SU-DHL-6 (cell line): Measurements from ENCODE around the gene NTRK2.

ENCODE experiments used
- H2AFZ ChIP-seq: fragments of 200-600 bp; sonication (generic); 2 replicates; pipeline ENCODE4 v1.6.1; 2014; ENCODE audit warnings: low read depth, mild to moderate bottlenecking, moderate library complexity, mixed read lengths, antibody characterized with exemption, low read length; ENCODE audit not compliant: severe bottlenecking
- H3F3A ChIP-seq: fragments of 200-600 bp; shearing (Covaris generic); 2 replicates; pipeline ENCODE4 v1.6.0; 2016; ENCODE audit warnings: antibody characterized with exemption, mild to moderate bottlenecking; ENCODE audit not compliant: insufficient read depth
- H3K27ac ChIP-seq: fragments of 200-600 bp; sonication (generic); 2 replicates; pipeline ENCODE4 v1.5.1; 2016; ENCODE audit warnings: low read depth, mild to moderate bottlenecking, low read length, moderate library complexity, mixed read lengths
- H3K27me3 ChIP-seq: fragments of 200-600 bp; sonication (generic), shearing (Covaris generic); 2 replicates; pipeline ENCODE4 v1.6.0; 2014; ENCODE audit warnings: mild to moderate bottlenecking, low read length
- H3K36me3 ChIP-seq: fragments of 200-600 bp; sonication (generic); 2 replicates; pipeline ENCODE4 v1.6.1; 2014; ENCODE audit warnings: mild to moderate bottlenecking, low read length, mixed read lengths
- H3K4me2 ChIP-seq: fragments of 300-600, 200-600 bp; shearing (Covaris generic), sonication (generic); 2 replicates; pipeline ENCODE4 v1.6.0; 2014; ENCODE audit warnings: low read length, low read depth, mild to moderate bottlenecking; ENCODE audit not compliant: poor library complexity, severe bottlenecking
- H3K4me3 ChIP-seq: fragments of 200-600 bp; sonication (generic); 2 replicates; pipeline ENCODE4 v1.5.1; 2014; ENCODE audit warnings: antibody characterized with exemption, low read length, mild to moderate bottlenecking, mixed read lengths; ENCODE audit not compliant: insufficient read depth, poor library complexity, severe bottlenecking
- H3K79me2 ChIP-seq: fragments of 200-600 bp; sonication (generic); 2 replicates; pipeline ENCODE4 v1.6.1; 2014; ENCODE audit warnings: mild to moderate bottlenecking, low read length, moderate library complexity; ENCODE audit not compliant: insufficient read depth
- H3K9ac ChIP-seq: fragments of 200-600 bp; sonication (generic); 2 replicates; pipeline ENCODE4 v1.7.0; 2014; ENCODE audit warnings: mild to moderate bottlenecking, low read length
- H3K9me2 ChIP-seq: fragments of 200-600 bp; sonication (generic); replicated peaks from 2 replicates; pipeline ENCODE4 v1.6.1; 2014; ENCODE audit warnings: low read length; ENCODE audit not compliant: insufficient read depth
- H3K9me3 ChIP-seq: fragments of 200-600 bp; sonication (generic); 2 replicates; pipeline ENCODE4 v1.6.1; 2014; ENCODE audit warnings: low read length, mixed read lengths; ENCODE audit not compliant: insufficient read depth
- H4K20me1 ChIP-seq: fragments of 200-600 bp; sonication (generic); 2 replicates; pipeline ENCODE4 v1.6.1; 2014; ENCODE audit warnings: low read depth, mild to moderate bottlenecking, antibody characterized with exemption, low read length, moderate library complexity, mixed read lengths
- CTCF ChIP-seq: fragments of 200-600 bp; sonication (generic); IDR thresholded peaks from one replicate; pipeline ENCODE4 v1.5.1; 2017; ENCODE audit warnings: antibody characterized with exemption, mild to moderate bottlenecking, low read length, moderate library complexity; ENCODE audit not compliant: insufficient read depth, poor library complexity, severe bottlenecking
- EZH2phosphoT487 ChIP-seq: fragments of 200-600 bp; sonication (generic), shearing (Covaris generic); conservative IDR thresholded peaks from 2 replicates; pipeline ENCODE4 v1.6.1; 2018; ENCODE audit warnings: mild to moderate bottlenecking, antibody characterized with exemption, low read length, moderate library complexity, mixed read lengths

The NTRK2 gene

GRCh38 chr9:84780385-84780784, 110.9 kb downstream of the NTRK2 start:
- H2AFZ ChIP-seq, result no peak overlapping the region
- no peaks in the 10 kb centered on the region for H4K20me1 ChIP-seq
- TF ChIP-seq EZH2phosphoT487, result no peak

GRCh38 chr9:84781458-84781857, 111.9 kb downstream of the NTRK2 start:
- no peaks in the 10 kb centered on the region for H3K36me3 ChIP-seq
- H3K9me3 ChIP-seq, result no peaks in the 10 kb centered on the region
- no peak overlapping the region for H3K4me3 ChIP-seq
- H3K4me2 ChIP-seq, result no peak overlapping the region
- H3K9me2 ChIP-seq, result no peaks in the 10 kb centered on the region
- TF ChIP-seq EZH2phosphoT487, result no peak
- peak; percentile 40 for TF ChIP-seq CTCF
- no peak overlapping the region for H3K9ac ChIP-seq
- no peak overlapping the region for H2AFZ ChIP-seq
- no peaks in the 10 kb centered on the region for H3K27me3 ChIP-seq
- H4K20me1 ChIP-seq, result no peaks in the 10 kb centered on the region
- H3K79me2 ChIP-seq, result no peaks in the 10 kb centered on the region
- H3K27ac ChIP-seq, result no peak overlapping the region
- H3F3A ChIP-seq, result no peaks in the 10 kb centered on the region

More at GRCh38 chr9:84780385-84780784, 110.9 kb downstream of the NTRK2 start:
- Histone ChIP-seq H3K27me3 (no peaks in the 10 kb centered on the region), H3K9me3 (no peaks in the 10 kb centered on the region), H3K36me3 (no peaks in the 10 kb centered on the region), H3K4me2 (no peak overlapping the region), H3F3A (no peaks in the 10 kb centered on the region), H3K79me2 (no peaks in the 10 kb centered on the region), H3K9ac (no peak overlapping the region), H3K27ac (no peak overlapping the region), H3K9me2 (no peaks in the 10 kb centered on the region), H3K4me3 (no peak overlapping the region)

GRCh38 chr9:84781931-84782866, 112.7 kb downstream of the NTRK2 start:
- TF ChIP-seq EZH2phosphoT487, result no peak
- TF ChIP-seq CTCF, result no peak
- Histone ChIP-seq H3K27ac (no peak overlapping the region), H3F3A (no peaks in the 10 kb centered on the region), H3K36me3 (no peaks in the 10 kb centered on the region), H3K9me2 (no peaks in the 10 kb centered on the region), H3K4me3 (no peak overlapping the region), H3K79me2 (no peaks in the 10 kb centered on the region), H3K9me3 (no peaks in the 10 kb centered on the region), H3K4me2 (no peak overlapping the region), H4K20me1 (no peaks in the 10 kb centered on the region), H3K27me3 (no peaks in the 10 kb centered on the region), H2AFZ (no peak overlapping the region), H3K9ac (no peak overlapping the region)
